HEK293 (cell line): ENCODE data around the gene SSH3.

Source experiments
- ZFP3 ChIP-seq: fragments of 450-650 bp; formaldehyde crosslinking; IDR thresholded peaks from 2 replicates; pipeline ENCODE4 v1.5.1; 2016; ENCODE audit warnings: low read depth, missing biosample characterization, missing genetic modification characterization
- ZNF133 ChIP-seq: fragments of 450-650 bp; formaldehyde crosslinking; IDR thresholded peaks from 2 replicates; pipeline ENCODE4 v1.5.1; 2016; ENCODE audit warnings: missing biosample characterization, missing genetic modification characterization
- ZNF549 ChIP-seq: fragments of 450-650 bp; IDR thresholded peaks from 2 replicates; pipeline ENCODE4 v1.5.1; 2018; ENCODE audit warnings: missing biosample characterization, missing genetic modification characterization, mild to moderate bottlenecking, inconsistent platforms, moderate library complexity
- TF ChIP-seq, protein P1 (sequence below): fragments of 450-650 bp; formaldehyde crosslinking; IDR thresholded peaks from 2 replicates; pipeline ENCODE4 v1.5.1; 2016; ENCODE audit warnings: missing biosample characterization, missing genetic modification characterization

DNA sequence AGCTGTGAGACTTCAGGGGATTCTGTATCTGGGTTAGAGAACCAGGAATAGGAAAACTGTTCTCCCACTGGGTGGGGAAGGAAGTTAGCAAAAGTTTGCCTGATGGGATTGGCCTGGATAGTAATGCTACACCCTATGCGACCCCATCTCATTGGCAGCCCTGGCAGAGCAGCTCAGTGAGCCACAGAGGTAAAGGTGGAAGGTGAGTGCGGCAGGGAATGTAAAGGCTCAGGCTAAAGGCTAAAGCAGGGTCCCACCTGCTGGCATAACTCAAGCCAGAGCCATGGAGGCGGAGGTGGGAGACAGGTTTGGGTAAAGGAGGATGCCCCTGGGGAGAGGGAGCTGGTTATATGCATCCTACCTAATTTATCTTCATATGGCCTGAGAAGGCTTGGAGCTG is 18.7 kb downstream of the SSH3 start:
- no peak for TF ChIP-seq ZNF549 (tag by site-specific recombination)
- TF ChIP-seq, protein P1, sequence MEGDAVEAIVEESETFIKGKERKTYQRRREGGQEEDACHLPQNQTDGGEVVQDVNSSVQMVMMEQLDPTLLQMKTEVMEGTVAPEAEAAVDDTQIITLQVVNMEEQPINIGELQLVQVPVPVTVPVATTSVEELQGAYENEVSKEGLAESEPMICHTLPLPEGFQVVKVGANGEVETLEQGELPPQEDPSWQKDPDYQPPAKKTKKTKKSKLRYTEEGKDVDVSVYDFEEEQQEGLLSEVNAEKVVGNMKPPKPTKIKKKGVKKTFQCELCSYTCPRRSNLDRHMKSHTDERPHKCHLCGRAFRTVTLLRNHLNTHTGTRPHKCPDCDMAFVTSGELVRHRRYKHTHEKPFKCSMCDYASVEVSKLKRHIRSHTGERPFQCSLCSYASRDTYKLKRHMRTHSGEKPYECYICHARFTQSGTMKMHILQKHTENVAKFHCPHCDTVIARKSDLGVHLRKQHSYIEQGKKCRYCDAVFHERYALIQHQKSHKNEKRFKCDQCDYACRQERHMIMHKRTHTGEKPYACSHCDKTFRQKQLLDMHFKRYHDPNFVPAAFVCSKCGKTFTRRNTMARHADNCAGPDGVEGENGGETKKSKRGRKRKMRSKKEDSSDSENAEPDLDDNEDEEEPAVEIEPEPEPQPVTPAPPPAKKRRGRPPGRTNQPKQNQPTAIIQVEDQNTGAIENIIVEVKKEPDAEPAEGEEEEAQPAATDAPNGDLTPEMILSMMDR (tag by site-specific recombination) = no peak
- TF ChIP-seq ZNF133 (tag by site-specific recombination) = no peak
- TF ChIP-seq ZFP3 (tag by site-specific recombination) = no peak
